Measurements from ENCODE around the gene TMEM125. TPM values are rescaled to one million over a fixed set of nuclear protein-coding genes. Genes with fewer than 3 reads are reported as not detected.

The TMEM125 gene
- total and polyA plus RNA-seq, 4 donors: 7.5 to 19.3 (median 10.5) TPM

DNA sequence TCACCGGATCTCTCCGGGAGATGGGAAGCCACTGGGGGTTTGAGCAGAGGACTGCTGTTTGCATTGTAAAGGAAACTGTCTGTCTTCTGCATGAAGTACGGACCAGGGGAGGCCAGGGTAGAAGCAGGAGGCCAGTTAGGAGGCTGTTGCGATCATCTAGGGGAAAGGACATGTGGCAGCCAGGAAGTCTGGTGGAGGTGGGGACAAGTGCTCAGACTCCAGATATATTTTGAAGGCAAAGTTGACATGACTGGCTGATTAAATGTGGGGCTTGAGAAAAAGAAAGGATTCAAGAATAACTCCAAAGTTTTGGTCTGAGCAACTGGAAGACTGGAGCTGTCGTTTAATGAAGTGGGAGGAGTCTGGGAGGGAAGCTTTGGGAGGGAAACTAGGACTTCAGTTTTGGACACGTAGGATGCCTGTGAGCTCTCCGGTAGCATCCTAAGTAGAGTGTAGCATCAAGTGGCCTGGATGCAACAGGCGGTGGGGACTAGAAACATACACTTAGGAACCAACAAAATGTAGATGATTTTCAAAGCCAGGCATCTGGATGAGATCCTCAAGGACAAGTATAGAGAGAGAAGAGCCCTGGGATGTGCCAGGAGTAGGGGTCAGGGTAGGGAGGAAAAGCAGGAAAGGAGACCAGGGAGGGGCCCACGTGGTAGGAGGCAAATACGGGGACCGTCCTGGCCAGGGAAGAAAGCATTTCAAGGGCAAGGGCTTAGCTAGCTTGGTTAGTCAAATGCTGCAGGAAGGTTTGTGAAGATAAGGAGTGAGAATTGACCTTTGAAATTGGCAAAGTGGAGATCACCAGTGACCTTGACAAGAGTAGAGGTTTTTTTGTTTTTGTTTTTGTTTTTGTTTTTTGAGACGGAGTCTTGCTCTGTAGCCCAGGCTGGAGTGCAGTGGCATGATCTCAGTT is 19.3 kb downstream of the TMEM125 start:
- DNase-seq (ENCODE audit: low read depth in 4 of 6, low spot score in 6 of 6): no peak
- Histone ChIP-seq H3K27ac (ENCODE audit: low read depth, low read length) (no peak overlapping the region), H3K9me3 (ENCODE audit: control insufficient read depth, insufficient read depth, low read length) (no peaks in the 10 kb centered on the region), H3K4me3 (ENCODE audit: low read depth, low read length) (no peak overlapping the region), H3K4me1 (ENCODE audit: control insufficient read depth, insufficient read depth, low read length) (peaks cover 18% of the 10 kb centered on the region), H3K27me3 (ENCODE audit: control insufficient read depth, insufficient read depth, low read length) (no peaks in the 10 kb centered on the region), H3K36me3 (ENCODE audit: control insufficient read depth, insufficient read depth, low read length) (no peaks in the 10 kb centered on the region)
- 82% methylated on average over 9 of the region's 12 CpGs for WGBS (ENCODE audit: insufficient coverage)

DNA sequence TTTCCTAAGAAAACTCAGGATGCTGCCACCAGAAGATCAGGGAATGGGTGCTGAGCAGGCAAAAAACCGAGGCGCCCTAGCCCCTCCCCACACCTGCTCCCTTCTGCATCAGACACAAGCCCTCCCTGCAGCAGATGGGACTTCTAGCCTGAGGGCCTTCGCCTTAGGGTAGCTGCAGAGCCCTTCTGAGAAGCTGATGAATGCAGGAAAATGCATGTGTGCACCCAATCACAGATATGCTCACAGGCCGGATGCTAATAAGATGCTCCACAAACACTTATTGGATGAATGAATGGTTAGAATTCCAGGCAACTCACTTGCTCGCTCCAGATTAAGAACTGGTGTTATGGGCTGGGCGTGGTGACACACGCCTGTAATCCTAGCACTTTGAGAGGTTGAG is 22.4 kb downstream of the TMEM125 start:
- Histone ChIP-seq H3K27me3 (ENCODE audit: control insufficient read depth, insufficient read depth, low read length) (no peaks in the 10 kb centered on the region), H3K9me3 (ENCODE audit: control insufficient read depth, insufficient read depth, low read length) (no peaks in the 10 kb centered on the region), H3K27ac (ENCODE audit: low read depth, low read length) (no peak overlapping the region), H3K36me3 (ENCODE audit: control insufficient read depth, insufficient read depth, low read length) (no peaks in the 10 kb centered on the region), H3K4me3 (ENCODE audit: low read depth, low read length) (no peak overlapping the region), H3K4me1 (ENCODE audit: control insufficient read depth, insufficient read depth, low read length) (peaks cover 25% of the 10 kb centered on the region)
- no CpG with 5 or more reads among the region's 7 CpGs for WGBS (ENCODE audit: insufficient coverage)
- peak in 2 of 6 donors; percentile 22 to 52 for DNase-seq (ENCODE audit: low read depth in 4 of 6, low spot score in 6 of 6)

GRCh38 chr1:43292679-43293078 is 22.9 kb downstream of the TMEM125 start:
- Histone ChIP-seq H3K4me1 (ENCODE audit: control insufficient read depth, insufficient read depth, low read length) (peaks cover 25% of the 10 kb centered on the region), H3K27me3 (ENCODE audit: control insufficient read depth, insufficient read depth, low read length) (no peaks in the 10 kb centered on the region), H3K27ac (ENCODE audit: low read depth, low read length) (no peak overlapping the region), H3K36me3 (ENCODE audit: control insufficient read depth, insufficient read depth, low read length) (no peaks in the 10 kb centered on the region), H3K9me3 (ENCODE audit: control insufficient read depth, insufficient read depth, low read length) (no peaks in the 10 kb centered on the region), H3K4me3 (ENCODE audit: low read depth, low read length) (no peak overlapping the region)
- WGBS (ENCODE audit: insufficient coverage): 88% methylated on average over 3 of the region's 5 CpGs
- no peak for DNase-seq (ENCODE audit: low read depth in 4 of 6, low spot score in 6 of 6)

- Histone ChIP-seq H3K4me3 (ENCODE audit: low read depth, low read length) (no peak overlapping the region), H3K27me3 (ENCODE audit: control insufficient read depth, insufficient read depth, low read length) (no peaks in the 10 kb centered on the region), H3K36me3 (ENCODE audit: control insufficient read depth, insufficient read depth, low read length) (no peaks in the 10 kb centered on the region), H3K4me1 (ENCODE audit: control insufficient read depth, insufficient read depth, low read length) (peaks cover 25% of the 10 kb centered on the region), H3K9me3 (ENCODE audit: control insufficient read depth, insufficient read depth, low read length) (no peaks in the 10 kb centered on the region), H3K27ac (ENCODE audit: low read depth, low read length) (no peak overlapping the region)
- WGBS (ENCODE audit: insufficient coverage): 91% methylated on average over 2 of the region's 2 CpGs
- DNase-seq (ENCODE audit: low read depth in 4 of 6, low spot score in 6 of 6): no peak
Measured at GRCh38 chr1:43293176-43293575, 23.4 kb downstream of the TMEM125 start.

- H3K4me3 ChIP-seq (ENCODE audit: low read depth, low read length): no peak overlapping the region
- WGBS (ENCODE audit: insufficient coverage): 100% methylated on average over 1 of the region's 7 CpGs
- H3K4me1 ChIP-seq (ENCODE audit: control insufficient read depth, insufficient read depth, low read length): peaks cover 25% of the 10 kb centered on the region
- H3K9me3 ChIP-seq (ENCODE audit: control insufficient read depth, insufficient read depth, low read length): no peaks in the 10 kb centered on the region
- DNase-seq (ENCODE audit: low read depth in 4 of 6, low spot score in 6 of 6): peak in 1 of 6 donors; percentile 47
- H3K36me3 ChIP-seq (ENCODE audit: control insufficient read depth, insufficient read depth, low read length): no peaks in the 10 kb centered on the region
- H3K27ac ChIP-seq (ENCODE audit: low read depth, low read length): peak overlapping the region; percentile 82
- H3K27me3 ChIP-seq (ENCODE audit: control insufficient read depth, insufficient read depth, low read length): no peaks in the 10 kb centered on the region
Measured at GRCh38 chr1:43293896-43294760, 24.3 kb downstream of the TMEM125 start.

DNA sequence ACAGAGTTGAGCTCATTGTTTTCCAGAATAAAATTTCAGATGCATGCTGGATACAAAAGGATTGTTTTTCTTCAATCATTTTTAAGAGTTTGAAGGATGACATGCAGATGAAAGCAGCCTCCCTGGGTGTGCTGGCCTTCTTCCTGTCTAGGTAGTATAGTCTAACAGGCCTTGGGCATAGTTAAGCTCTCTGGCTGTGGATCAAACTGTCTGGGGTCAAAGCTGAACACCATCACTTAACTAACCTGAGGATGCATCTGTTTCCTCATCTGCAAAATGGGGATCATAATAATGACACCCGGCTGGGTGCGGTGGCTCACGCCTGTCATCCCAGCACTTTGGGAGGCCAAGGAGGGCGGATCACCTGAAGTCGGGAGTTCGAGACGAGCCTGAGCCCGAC is 25.0 kb downstream of the TMEM125 start:
- 93% methylated on average over 4 of the region's 8 CpGs for WGBS (ENCODE audit: insufficient coverage)
- Histone ChIP-seq H3K9me3 (ENCODE audit: control insufficient read depth, insufficient read depth, low read length) (no peaks in the 10 kb centered on the region), H3K4me3 (ENCODE audit: low read depth, low read length) (no peak overlapping the region), H3K36me3 (ENCODE audit: control insufficient read depth, insufficient read depth, low read length) (no peaks in the 10 kb centered on the region), H3K4me1 (ENCODE audit: control insufficient read depth, insufficient read depth, low read length) (peaks cover 29% of the 10 kb centered on the region), H3K27me3 (ENCODE audit: control insufficient read depth, insufficient read depth, low read length) (no peaks in the 10 kb centered on the region), H3K27ac (ENCODE audit: low read depth, low read length) (peak overlapping the region; percentile 82)
- no peak for DNase-seq (ENCODE audit: low read depth in 4 of 6, low spot score in 6 of 6)

DNA sequence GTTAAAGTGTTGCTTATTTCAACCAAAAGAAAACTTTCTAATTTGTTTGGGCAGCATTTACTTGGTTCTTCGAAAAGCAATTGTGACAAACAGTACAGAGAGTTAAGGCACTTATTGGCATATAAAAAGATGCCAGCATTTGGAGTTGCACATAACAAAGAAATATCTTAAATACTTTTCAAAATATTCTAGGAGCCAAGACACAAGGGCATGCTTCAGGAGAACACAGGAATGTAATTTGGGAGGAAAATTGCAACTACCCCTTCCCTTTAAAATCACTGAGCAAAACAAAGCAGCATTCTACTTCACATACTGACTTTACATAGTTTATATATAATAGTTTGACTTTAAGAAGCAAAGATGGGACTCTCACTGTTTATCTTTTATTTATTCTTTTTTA is 26.4 kb downstream of the TMEM125 start:
- Histone ChIP-seq H3K27me3 (ENCODE audit: control insufficient read depth, insufficient read depth, low read length) (no peaks in the 10 kb centered on the region), H3K9me3 (ENCODE audit: control insufficient read depth, insufficient read depth, low read length) (no peaks in the 10 kb centered on the region), H3K36me3 (ENCODE audit: control insufficient read depth, insufficient read depth, low read length) (no peaks in the 10 kb centered on the region), H3K27ac (ENCODE audit: low read depth, low read length) (peak overlapping the region; percentile 82), H3K4me3 (ENCODE audit: low read depth, low read length) (no peak overlapping the region), H3K4me1 (ENCODE audit: control insufficient read depth, insufficient read depth, low read length) (peaks cover 35% of the 10 kb centered on the region)
- no peak for DNase-seq (ENCODE audit: low read depth in 4 of 6, low spot score in 6 of 6)
- no CpG with 5 or more reads among the region's 1 CpG for WGBS (ENCODE audit: insufficient coverage)

DNA sequence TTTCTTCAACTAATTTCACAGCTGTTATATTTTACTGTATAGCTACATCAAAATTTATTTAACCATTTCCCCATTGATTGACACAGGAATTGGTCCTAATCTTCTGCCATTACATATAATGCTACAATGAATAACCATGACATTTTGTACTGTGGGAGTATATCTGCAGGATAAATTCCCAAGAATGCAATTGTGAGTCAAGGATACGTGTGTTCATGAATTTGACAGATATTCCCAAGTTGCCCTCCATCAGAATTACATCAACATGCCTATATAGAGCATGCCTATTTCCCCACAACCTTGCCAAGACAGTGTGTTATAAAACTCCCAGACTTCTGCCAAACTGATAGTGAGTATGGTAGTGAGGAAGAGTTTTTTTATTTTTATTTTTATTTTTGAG is 28.3 kb downstream of the TMEM125 start:
- Histone ChIP-seq H3K27me3 (ENCODE audit: control insufficient read depth, insufficient read depth, low read length) (no peaks in the 10 kb centered on the region), H3K9me3 (ENCODE audit: control insufficient read depth, insufficient read depth, low read length) (no peaks in the 10 kb centered on the region), H3K4me3 (ENCODE audit: low read depth, low read length) (no peak overlapping the region), H3K36me3 (ENCODE audit: control insufficient read depth, insufficient read depth, low read length) (no peaks in the 10 kb centered on the region), H3K4me1 (ENCODE audit: control insufficient read depth, insufficient read depth, low read length) (peaks cover 27% of the 10 kb centered on the region), H3K27ac (ENCODE audit: low read depth, low read length) (no peak overlapping the region)
- no CpG with 5 or more reads among the region's 1 CpG for WGBS (ENCODE audit: insufficient coverage)
- DNase-seq (ENCODE audit: low read depth in 4 of 6, low spot score in 6 of 6): no peak

GRCh38 chr1:43299101-43299500 is 29.3 kb downstream of the TMEM125 start:
- DNase-seq (ENCODE audit: low read depth in 4 of 6, low spot score in 6 of 6): no peak
- Histone ChIP-seq H3K4me1 (ENCODE audit: control insufficient read depth, insufficient read depth, low read length) (peaks cover 29% of the 10 kb centered on the region), H3K27me3 (ENCODE audit: control insufficient read depth, insufficient read depth, low read length) (no peaks in the 10 kb centered on the region), H3K4me3 (ENCODE audit: low read depth, low read length) (no peak overlapping the region), H3K9me3 (ENCODE audit: control insufficient read depth, insufficient read depth, low read length) (no peaks in the 10 kb centered on the region), H3K36me3 (ENCODE audit: control insufficient read depth, insufficient read depth, low read length) (no peaks in the 10 kb centered on the region), H3K27ac (ENCODE audit: low read depth, low read length) (no peak overlapping the region)

Data from spinal cord (tissue), 10 donors.